KMS-11 (cell line): ENCODE results near the gene KCNIP1.

Source experiments
- H2AFZ ChIP-seq: fragments of 200-600 bp; sonication (generic); 2 replicates; pipeline ENCODE4 v1.6.1; 2016; ENCODE audit warnings: antibody characterized with exemption, mixed run types, low read depth
- H3K27ac ChIP-seq: fragments of 200-600 bp; sonication (generic); 2 replicates; pipeline ENCODE4 v1.6.1; 2016; ENCODE audit warnings: mild to moderate bottlenecking, mixed run types
- H3K27me3 ChIP-seq: fragments of 200-600 bp; sonication (generic); 2 replicates; pipeline ENCODE4 v1.6.1; 2017; ENCODE audit warnings: mild to moderate bottlenecking, low read depth, mixed run types, moderate library complexity; ENCODE audit not compliant: insufficient read depth
- H3K36me3 ChIP-seq: fragments of 200-600 bp; sonication (generic); 2 replicates; pipeline ENCODE4 v1.6.1; 2017; ENCODE audit warnings: mild to moderate bottlenecking, mixed run types; ENCODE audit not compliant: insufficient read depth
- H3K4me1 ChIP-seq: fragments of 200-600 bp; sonication (generic); 2 replicates; pipeline ENCODE4 v1.6.1; 2016; ENCODE audit warnings: mild to moderate bottlenecking, low read depth, mixed run types; ENCODE audit not compliant: poor library complexity, severe bottlenecking
- H3K4me2 ChIP-seq: fragments of 200-600 bp; sonication (generic); 2 replicates; pipeline ENCODE4 v1.7.0; 2016; ENCODE audit warnings: mild to moderate bottlenecking, mixed run types
- H3K4me3 ChIP-seq: fragments of 200-600 bp; sonication (generic); IDR thresholded peaks from 2 replicates; pipeline ENCODE4 v1.6.1; 2017; ENCODE audit warnings: low read depth, low read length, mixed read lengths; ENCODE audit not compliant: insufficient read depth
- H3K79me2 ChIP-seq: fragments of 200-600 bp; sonication (generic); 2 replicates; pipeline ENCODE4 v1.6.1; 2016; ENCODE audit warnings: low read depth, mixed run types; ENCODE audit not compliant: insufficient read depth
- H3K9ac ChIP-seq: fragments of 200-600 bp; sonication (generic); 2 replicates; pipeline ENCODE4 v1.6.1; 2016; ENCODE audit warnings: mild to moderate bottlenecking, mixed run types
- H4K20me1 ChIP-seq: fragments of 200-600 bp; sonication (generic); 2 replicates; pipeline ENCODE4 v1.6.1; 2016; ENCODE audit warnings: mild to moderate bottlenecking, mixed run types; ENCODE audit not compliant: insufficient read depth
- TF ChIP-seq, protein P1 (sequence below): fragments of 200-600 bp; sonication (generic); conservative IDR thresholded peaks from 2 replicates; pipeline ENCODE4 v1.6.1; 2017; ENCODE audit warnings: low read depth, mild to moderate bottlenecking, antibody characterized with exemption, low read length, moderate library complexity, mixed read lengths

Gene KCNIP1

GRCh38 chr5:170603578-170604565 is 100.1 kb downstream of the KCNIP1 start:
- Histone ChIP-seq H3K79me2 (no peaks in the 10 kb centered on the region), H3K27ac (no peak overlapping the region), H3K27me3 (no peaks in the 10 kb centered on the region), H3K9ac (no peak overlapping the region), H3K36me3 (no peaks in the 10 kb centered on the region), H3K4me3 (no peak overlapping the region), H3K4me1 (no peaks in the 10 kb centered on the region), H4K20me1 (no peaks in the 10 kb centered on the region), H3K4me2 (no peak overlapping the region), H2AFZ (no peak overlapping the region)
- TF ChIP-seq, protein P1, sequence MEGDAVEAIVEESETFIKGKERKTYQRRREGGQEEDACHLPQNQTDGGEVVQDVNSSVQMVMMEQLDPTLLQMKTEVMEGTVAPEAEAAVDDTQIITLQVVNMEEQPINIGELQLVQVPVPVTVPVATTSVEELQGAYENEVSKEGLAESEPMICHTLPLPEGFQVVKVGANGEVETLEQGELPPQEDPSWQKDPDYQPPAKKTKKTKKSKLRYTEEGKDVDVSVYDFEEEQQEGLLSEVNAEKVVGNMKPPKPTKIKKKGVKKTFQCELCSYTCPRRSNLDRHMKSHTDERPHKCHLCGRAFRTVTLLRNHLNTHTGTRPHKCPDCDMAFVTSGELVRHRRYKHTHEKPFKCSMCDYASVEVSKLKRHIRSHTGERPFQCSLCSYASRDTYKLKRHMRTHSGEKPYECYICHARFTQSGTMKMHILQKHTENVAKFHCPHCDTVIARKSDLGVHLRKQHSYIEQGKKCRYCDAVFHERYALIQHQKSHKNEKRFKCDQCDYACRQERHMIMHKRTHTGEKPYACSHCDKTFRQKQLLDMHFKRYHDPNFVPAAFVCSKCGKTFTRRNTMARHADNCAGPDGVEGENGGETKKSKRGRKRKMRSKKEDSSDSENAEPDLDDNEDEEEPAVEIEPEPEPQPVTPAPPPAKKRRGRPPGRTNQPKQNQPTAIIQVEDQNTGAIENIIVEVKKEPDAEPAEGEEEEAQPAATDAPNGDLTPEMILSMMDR, result peak; percentile 45; the same call in 1 of the 2 replicates

DNA sequence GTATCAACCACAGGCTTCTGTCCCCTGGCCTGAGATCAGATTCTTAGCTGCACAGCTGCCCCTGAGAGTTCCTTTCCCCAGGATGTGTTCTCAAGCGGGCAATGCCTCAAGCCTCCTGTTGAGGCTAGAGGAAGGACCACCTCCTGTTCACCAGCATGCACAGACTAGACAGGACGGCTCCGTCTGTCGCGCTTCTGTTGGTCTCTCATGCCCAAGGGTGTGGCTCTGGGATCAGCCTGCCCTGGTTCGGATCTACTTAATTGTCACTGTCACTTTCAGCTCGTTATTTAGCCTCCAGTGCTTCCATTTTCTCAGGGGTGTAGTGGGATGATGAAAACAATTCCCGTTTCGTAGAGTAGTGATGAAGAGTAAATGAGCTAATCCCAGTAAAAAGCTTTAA is 103.1 kb downstream of the KCNIP1 start:
- Histone ChIP-seq H3K27ac (no peak overlapping the region), H3K4me3 (no peak overlapping the region), H3K79me2 (no peaks in the 10 kb centered on the region), H2AFZ (no peak overlapping the region), H3K9ac (no peak overlapping the region), H3K36me3 (no peaks in the 10 kb centered on the region), H4K20me1 (no peaks in the 10 kb centered on the region), H3K4me2 (no peak overlapping the region), H3K4me1 (no peaks in the 10 kb centered on the region), H3K27me3 (no peaks in the 10 kb centered on the region)
- TF ChIP-seq, protein P1, result no peak

DNA sequence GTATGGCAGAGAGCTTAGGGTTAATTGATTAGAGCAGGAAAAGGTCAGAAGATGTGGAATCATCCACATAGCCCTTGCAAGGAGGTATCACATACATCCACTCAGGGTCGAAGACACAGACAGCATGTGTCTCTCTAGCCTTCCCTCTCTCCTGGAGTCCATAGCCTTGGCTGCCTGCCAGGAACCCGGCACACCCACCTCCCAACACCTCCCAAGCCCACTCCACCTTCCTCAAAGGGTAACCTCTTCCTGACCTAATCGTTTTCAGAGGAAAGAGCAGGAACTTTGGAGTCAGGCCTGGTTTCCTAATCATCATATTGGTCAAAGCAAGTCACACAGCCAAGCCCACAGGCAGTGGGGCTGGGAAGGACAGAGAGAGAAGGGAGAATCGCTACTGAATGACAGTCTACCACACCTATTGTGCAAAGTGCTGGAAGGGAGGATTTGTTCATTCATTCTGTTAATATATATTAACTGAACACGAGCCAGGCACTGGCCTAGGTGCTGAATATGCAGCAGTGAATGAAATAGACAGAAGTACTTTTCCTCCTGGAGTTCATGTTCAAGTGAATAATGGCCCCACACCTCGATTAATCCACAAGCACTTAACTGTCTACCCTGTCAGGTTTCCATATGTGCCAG is 107.8 kb downstream of the KCNIP1 start:
- Histone ChIP-seq H4K20me1 (no peaks in the 10 kb centered on the region), H2AFZ (no peak overlapping the region), H3K27me3 (no peaks in the 10 kb centered on the region), H3K4me1 (no peaks in the 10 kb centered on the region), H3K9ac (no peak overlapping the region), H3K79me2 (no peaks in the 10 kb centered on the region), H3K4me3 (no peak overlapping the region), H3K36me3 (no peaks in the 10 kb centered on the region), H3K27ac (no peak overlapping the region), H3K4me2 (no peak overlapping the region)
- TF ChIP-seq, protein P1, result no peak

- H3K4me2 ChIP-seq, result no peak overlapping the region
- no peak overlapping the region for H2AFZ ChIP-seq
- H3K79me2 ChIP-seq, result no peaks in the 10 kb centered on the region
- no peaks in the 10 kb centered on the region for H4K20me1 ChIP-seq
- H3K36me3 ChIP-seq, result no peaks in the 10 kb centered on the region
- TF ChIP-seq, protein P1, result no peak
- no peak overlapping the region for H3K4me3 ChIP-seq
- H3K9ac ChIP-seq, result no peak overlapping the region
- H3K27ac ChIP-seq, result no peak overlapping the region
- H3K27me3 ChIP-seq, result no peaks in the 10 kb centered on the region
- H3K4me1 ChIP-seq, result no peaks in the 10 kb centered on the region
Measured at GRCh38 chr5:170612256-170612678, 108.4 kb downstream of the KCNIP1 start.
